ENCODE measurements around the gene ANGPT4. TPM values are rescaled to one million over a fixed set of nuclear protein-coding genes. Genes with fewer than 3 reads are reported as not detected.

Gene ANGPT4
- total and polyA plus RNA-seq, 2 of the 13 experiments (the other 11 are each of a cell fraction or from before 2014, with no cell fraction given): not detected

- TF ChIP-seq GMEB2 (CRISPR knock-in tag; IDR thresholded peaks at IDR 0.05; ENCODE audit: low read depth) (no peak), POLR2G (IDR thresholded peaks at IDR 0.05; ENCODE audit: low read depth, low read length) (no peak), MBNL3 (CRISPR knock-in tag; conservative IDR thresholded peaks at IDR 0.05) (no peak)
Measured at GRCh38 chr20:831956-832355, 84.2 kb downstream of the ANGPT4 start (continued).

- Histone ChIP-seq H2AFZ (ENCODE audit: low read length) (no peak overlapping the region), H3K4me2 (ENCODE audit: low read depth, low read length) (no peak overlapping the region), H4K20me1 (ENCODE audit: insufficient read depth, low read length) (no peaks in the 10 kb centered on the region), H3K27me3 (ENCODE audit: control insufficient read depth in 1 of 2, insufficient read depth in 2 of 2, low read length in 2 of 2) (peaks cover 0 to 13% of the 10 kb centered on the region in 2 experiments; a peak in 3 of 5 replicates), H3K79me2 (ENCODE audit: insufficient read depth, low read length) (no peaks in the 10 kb centered on the region), H3K4me3 (replicated peaks in 1 of 3; ENCODE audit: insufficient read depth in 1 of 3, low read depth in 2 of 3, low read length in 3 of 3) (no peak overlapping the region), H3K9me3 (ENCODE audit: low read length) (no peaks in the 10 kb centered on the region), H3K36me3 (replicated peaks in 1 of 2; ENCODE audit: control insufficient read depth in 1 of 2, insufficient read depth in 2 of 2, low read length in 2 of 2) (no peaks in the 10 kb centered on the region), H3K9ac (ENCODE audit: insufficient read depth, low read depth, low read length) (no peak overlapping the region), H3K4me1 (ENCODE audit: insufficient read depth, low read length) (peaks cover 15% of the 10 kb centered on the region), H3K27ac (ENCODE audit: extremely low read length, insufficient read depth, low read length) (no peak overlapping the region)
- CTCF ChIA-PET (ENCODE audit: low intra/inter-chr PET ratio, low total read pairs): no interaction called here
- FAIRE-seq: no peak
- in situ Hi-C loops (cut with HindIII; ENCODE audit: extremely low pct_ligation_motif_present, low pct_unique_long_range_greater_than_20kb): no loop called here
- POLR2A ChIA-PET: no interaction called here
- intact Hi-C loops (cut with micrococcal nuclease; ENCODE audit: unreplicated experiment): loop anchor here (5.0 kb wide), 1 partner anchor 1131 kb away; no protein-coding TSS in a partner anchor
- ATAC-seq: no peak
- TF ChIP-seq EP300 (IDR thresholded peaks at IDR 0.05; ENCODE audit: low read depth in 2 of 2, low read length in 2 of 2) (no peak), EP300 (CRISPR knock-in tag; IDR thresholded peaks at IDR 0.05; ENCODE audit: borderline replicate concordance) (no peak), ZNF629 (CRISPR knock-in tag; conservative IDR thresholded peaks at IDR 0.05) (peak; percentile 55), SOX6 (IDR thresholded peaks at IDR 0.05) (no peak), SOX6 (CRISPR knock-in tag; IDR thresholded peaks at IDR 0.05) (no peak), TRIM22 (IDR thresholded peaks at IDR 0.05) (no peak)
- BruUV-seq (replicated peaks): no TSS peak
- no peak for DNase-seq (ENCODE audit: low spot score)
- WGBS (ENCODE audit: low lambda C conversion rate): 39% methylated on average over 3 of the region's 3 CpGs
Measured at GRCh38 chr20:831251-831650, 84.9 kb downstream of the ANGPT4 start.
